ENCODE results near the gene UBQLNL.

UBQLNL gene

DNA sequence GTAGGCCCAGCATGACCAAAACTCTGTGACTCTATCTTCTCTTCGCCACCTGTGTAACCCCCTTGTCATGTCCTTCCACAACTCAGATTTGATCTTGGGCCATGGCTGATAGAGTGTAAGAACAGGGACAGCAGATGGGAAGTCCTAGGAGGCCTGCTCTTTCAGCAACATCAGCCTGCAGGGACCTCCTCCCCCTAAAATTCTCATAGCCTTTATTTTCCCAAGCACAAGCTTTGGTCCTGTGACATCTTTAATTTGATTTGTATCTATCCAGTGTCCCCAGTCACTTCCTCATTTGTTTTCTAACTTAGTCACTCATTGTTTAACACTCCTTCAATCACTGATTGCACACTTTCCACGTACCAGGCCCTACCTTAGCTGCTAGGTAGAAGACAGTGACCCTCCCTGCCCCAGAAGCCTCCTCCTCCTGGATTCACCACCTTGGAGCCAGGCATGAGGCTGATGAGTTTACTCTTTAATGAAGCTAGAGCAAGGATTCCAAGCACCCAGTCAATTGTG is 12.0 kb downstream of the UBQLNL start:
- TF ChIP-seq, protein P1, sequence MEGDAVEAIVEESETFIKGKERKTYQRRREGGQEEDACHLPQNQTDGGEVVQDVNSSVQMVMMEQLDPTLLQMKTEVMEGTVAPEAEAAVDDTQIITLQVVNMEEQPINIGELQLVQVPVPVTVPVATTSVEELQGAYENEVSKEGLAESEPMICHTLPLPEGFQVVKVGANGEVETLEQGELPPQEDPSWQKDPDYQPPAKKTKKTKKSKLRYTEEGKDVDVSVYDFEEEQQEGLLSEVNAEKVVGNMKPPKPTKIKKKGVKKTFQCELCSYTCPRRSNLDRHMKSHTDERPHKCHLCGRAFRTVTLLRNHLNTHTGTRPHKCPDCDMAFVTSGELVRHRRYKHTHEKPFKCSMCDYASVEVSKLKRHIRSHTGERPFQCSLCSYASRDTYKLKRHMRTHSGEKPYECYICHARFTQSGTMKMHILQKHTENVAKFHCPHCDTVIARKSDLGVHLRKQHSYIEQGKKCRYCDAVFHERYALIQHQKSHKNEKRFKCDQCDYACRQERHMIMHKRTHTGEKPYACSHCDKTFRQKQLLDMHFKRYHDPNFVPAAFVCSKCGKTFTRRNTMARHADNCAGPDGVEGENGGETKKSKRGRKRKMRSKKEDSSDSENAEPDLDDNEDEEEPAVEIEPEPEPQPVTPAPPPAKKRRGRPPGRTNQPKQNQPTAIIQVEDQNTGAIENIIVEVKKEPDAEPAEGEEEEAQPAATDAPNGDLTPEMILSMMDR (IDR thresholded peaks at IDR 0.05; ENCODE audit: low read depth, low read length, missing control alignments) = no peak
- no peak for DNase-seq (ENCODE audit: low read depth)
- in situ Hi-C loops (cut with HindIII; ENCODE audit: low sequenced_read_pairs) = no loop called here
- H3K4me3 ChIP-seq (ENCODE audit: low read depth, low read length) = no peak overlapping the region

DNA sequence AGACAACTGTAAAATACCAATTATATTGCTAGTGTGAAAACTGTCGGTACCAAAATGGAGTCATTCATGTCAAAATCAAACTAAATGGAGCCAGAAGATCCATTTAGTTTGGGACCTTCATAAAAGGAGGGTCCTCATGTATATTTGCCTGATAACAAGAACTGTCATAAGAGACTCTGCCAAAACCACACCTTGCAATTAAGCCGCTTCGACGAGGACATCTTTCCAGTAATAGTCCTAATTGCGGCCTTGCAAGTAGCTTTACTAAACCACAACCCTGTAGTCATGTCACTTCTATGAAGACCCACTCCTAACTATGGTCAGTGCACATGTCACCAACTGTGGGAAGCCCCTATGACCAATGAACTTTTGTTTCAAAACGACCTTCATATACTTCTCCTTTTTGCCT is 16.1 kb downstream of the UBQLNL start:
- no peak overlapping the region for H3K4me3 ChIP-seq (ENCODE audit: low read depth, low read length)
- in situ Hi-C loops (cut with HindIII; ENCODE audit: low sequenced_read_pairs) = no loop called here
- TF ChIP-seq, protein P1 (IDR thresholded peaks at IDR 0.05; ENCODE audit: low read depth, low read length, missing control alignments) = no peak
- DNase-seq (ENCODE audit: low read depth) = no peak

DNA sequence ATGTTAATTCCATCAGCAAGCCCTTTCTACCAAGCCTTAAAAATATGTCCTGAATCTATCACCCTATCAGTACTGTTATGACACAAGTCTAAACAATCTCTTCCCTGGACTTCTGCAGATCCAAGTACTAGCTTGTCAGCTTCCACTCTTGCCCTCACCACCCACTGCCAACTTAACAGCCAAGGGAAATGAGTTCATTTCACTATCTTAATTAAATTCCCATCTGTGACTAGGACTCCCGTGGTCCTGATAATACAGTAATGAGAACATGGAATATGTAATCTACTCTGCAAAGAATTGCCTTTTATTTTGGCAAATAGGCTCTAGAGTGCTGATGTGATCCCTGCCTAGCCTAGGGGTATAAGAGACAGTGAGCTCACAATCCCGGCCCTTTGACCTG is 16.8 kb downstream of the UBQLNL start:
- TF ChIP-seq, protein P1 (IDR thresholded peaks at IDR 0.05; ENCODE audit: low read depth, low read length, missing control alignments) = no peak

DNA sequence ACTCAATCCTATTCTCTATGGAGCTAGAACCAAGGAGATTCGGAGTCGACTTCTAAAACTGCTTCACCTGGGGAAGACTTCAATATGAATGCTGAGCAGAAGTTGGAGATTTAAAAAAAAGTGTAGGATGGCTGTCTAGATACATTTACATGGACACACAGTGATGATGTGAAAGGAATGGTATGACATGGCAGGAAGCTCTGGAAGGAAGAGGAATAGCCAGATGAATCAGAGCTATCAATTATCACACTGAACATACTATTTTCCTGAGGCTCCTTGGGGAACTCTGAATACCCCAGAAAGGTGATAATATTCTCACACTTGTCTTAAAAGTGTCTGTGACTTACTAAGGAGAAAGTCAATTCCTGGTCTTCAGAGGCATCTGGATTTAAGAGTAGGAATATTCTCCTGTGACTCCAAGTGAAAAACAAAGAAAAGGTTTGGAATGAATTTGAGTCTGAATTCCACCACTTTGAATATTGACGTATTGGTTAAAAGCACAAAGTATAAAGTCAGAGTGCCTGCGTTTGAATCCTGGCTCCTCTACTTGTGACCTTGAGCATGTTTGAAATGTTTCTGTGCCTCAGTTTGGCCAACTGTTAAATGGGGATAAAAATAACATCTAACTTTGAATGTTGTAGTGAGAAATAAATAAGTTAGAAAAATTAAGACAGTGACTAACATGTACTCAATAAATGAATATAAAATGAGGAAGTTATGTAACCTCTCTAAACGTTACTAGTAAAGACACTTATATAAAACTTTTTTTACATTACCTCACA is 26.7 kb downstream of the UBQLNL start:
- TF ChIP-seq, protein P1 (IDR thresholded peaks at IDR 0.05; ENCODE audit: low read depth, low read length, missing control alignments) = no peak
- no peak overlapping the region for H3K4me3 ChIP-seq (ENCODE audit: low read depth, low read length)
- in situ Hi-C loops (cut with HindIII; ENCODE audit: low sequenced_read_pairs) = no loop called here
- DNase-seq (ENCODE audit: low read depth) = no peak

More for the DNA sequence above, 16.8 kb downstream of the UBQLNL start:
- H3K4me3 ChIP-seq (ENCODE audit: low read depth, low read length) = no peak overlapping the region
- in situ Hi-C loops (cut with HindIII; ENCODE audit: low sequenced_read_pairs) = no loop called here
- no peak for DNase-seq (ENCODE audit: low read depth)

DNA sequence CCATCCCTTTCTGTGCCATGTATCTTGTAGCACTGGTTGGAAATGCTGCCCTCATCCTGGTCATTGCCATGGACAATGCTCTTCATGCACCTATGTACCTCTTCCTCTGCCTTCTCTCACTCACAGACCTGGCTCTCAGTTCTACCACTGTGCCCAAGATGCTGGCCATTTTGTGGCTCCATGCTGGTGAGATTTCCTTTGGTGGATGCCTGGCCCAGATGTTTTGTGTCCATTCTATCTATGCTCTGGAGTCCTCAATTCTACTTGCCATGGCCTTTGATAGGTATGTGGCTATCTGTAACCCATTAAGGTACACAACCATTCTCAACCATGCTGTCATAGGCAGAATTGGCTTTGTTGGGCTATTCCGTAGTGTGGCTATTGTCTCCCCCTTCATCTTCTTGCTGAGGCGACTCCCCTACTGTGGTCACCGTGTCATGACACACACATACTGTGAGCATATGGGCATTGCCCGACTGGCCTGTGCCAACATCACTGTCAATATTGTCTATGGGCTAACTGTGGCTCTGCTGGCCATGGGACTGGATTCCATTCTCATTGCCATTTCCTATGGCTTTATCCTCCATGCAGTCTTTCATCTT is 27.6 kb downstream of the UBQLNL start:
- in situ Hi-C loops (cut with HindIII; ENCODE audit: low sequenced_read_pairs) = no loop called here
- H3K4me3 ChIP-seq (ENCODE audit: low read depth, low read length) = no peak overlapping the region
- TF ChIP-seq, protein P1 (IDR thresholded peaks at IDR 0.05; ENCODE audit: low read depth, low read length, missing control alignments) = no peak
- DNase-seq (ENCODE audit: low read depth) = no peak

DNA sequence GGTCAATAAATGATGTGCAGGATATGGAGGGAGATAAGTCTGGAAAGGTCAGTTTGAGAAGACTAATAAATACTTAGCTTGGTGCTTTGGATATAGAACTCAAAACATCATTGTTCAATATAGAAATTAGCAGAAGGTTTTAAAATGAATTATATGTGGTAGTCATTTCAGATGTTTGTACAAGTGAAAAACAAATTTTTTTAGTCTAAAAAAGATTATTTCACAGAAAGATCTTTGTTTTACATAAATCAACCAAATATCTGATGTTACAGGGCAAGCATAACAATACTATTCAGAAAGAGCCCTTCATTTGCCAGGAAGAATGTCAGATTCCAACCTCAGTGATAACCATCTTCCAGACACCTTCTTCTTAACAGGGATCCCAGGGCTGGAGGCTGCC is 28.1 kb downstream of the UBQLNL start, which contains the start of gene OR52D1:
TSS of gene OR52D1 (plus strand) at position 301 of the 400 bp plus-strand sequence. CDS start at position 323, 22 bp downstream.
- no peak within 1 kb of the TSS for H3K4me3 ChIP-seq (ENCODE audit: low read depth, low read length)
- DNase-seq (ENCODE audit: low read depth) = no peak
- in situ Hi-C loops (cut with HindIII; ENCODE audit: low sequenced_read_pairs) = no loop called here
- TF ChIP-seq, protein P1 (IDR thresholded peaks at IDR 0.05; ENCODE audit: low read depth, low read length, missing control alignments) = no peak

All from astrocyte of the cerebellum (primary cell).